ENCODE measurements around the gene SLC22A23.
A peak's percentile ranks its signal among the peaks of the same experiment; 100 is the strongest.

Gene SLC22A23

GRCh38 chr6:3442431-3443220, 14.2 kb downstream of the SLC22A23 start:
- DNase-seq (ENCODE audit: extremely low read depth, insufficient read length) = no peak
- no peak for TF ChIP-seq CTCF (IDR thresholded peaks at IDR 0.05; ENCODE audit: insufficient read depth, low read length, poor library complexity, severe bottlenecking)
- Histone ChIP-seq H3K36me3 (ENCODE audit: control insufficient read depth, insufficient read depth, low read length) (no peaks in the 10 kb centered on the region), H3K27me3 (replicated peaks; ENCODE audit: control insufficient read depth, insufficient read depth, low read length) (no peaks in the 10 kb centered on the region; the same call in 1 of the 2 replicates), H3K4me3 (replicated peaks; ENCODE audit: low read depth, low read length) (no peak overlapping the region)

GRCh38 chr6:3440911-3441310, 15.9 kb downstream of the SLC22A23 start:
- no peak for TF ChIP-seq CTCF (IDR thresholded peaks at IDR 0.05; ENCODE audit: insufficient read depth, low read length, poor library complexity, severe bottlenecking)
- no peaks in the 10 kb centered on the region for H3K36me3 ChIP-seq (ENCODE audit: control insufficient read depth, insufficient read depth, low read length)
- no peak overlapping the region for H3K4me3 ChIP-seq (replicated peaks; ENCODE audit: low read depth, low read length)
- no peak for DNase-seq (ENCODE audit: extremely low read depth, insufficient read length)
- H3K27me3 ChIP-seq (replicated peaks; ENCODE audit: control insufficient read depth, insufficient read depth, low read length) = peaks cover 2% of the 10 kb centered on the region; the same call in 1 of the 2 replicates

- Histone ChIP-seq H3K27me3 (replicated peaks; ENCODE audit: control insufficient read depth, insufficient read depth, low read length) (peaks cover 2% of the 10 kb centered on the region; the same call in 1 of the 2 replicates), H3K36me3 (ENCODE audit: control insufficient read depth, insufficient read depth, low read length) (no peaks in the 10 kb centered on the region), H3K4me3 (replicated peaks; ENCODE audit: low read depth, low read length) (no peak overlapping the region)
- no peak for DNase-seq (ENCODE audit: extremely low read depth, insufficient read length)
- TF ChIP-seq CTCF (IDR thresholded peaks at IDR 0.05; ENCODE audit: insufficient read depth, low read length, poor library complexity, severe bottlenecking) = no peak
Observed at GRCh38 chr6:3439961-3440360, 16.9 kb downstream of the SLC22A23 start.

- H3K36me3 ChIP-seq (ENCODE audit: control insufficient read depth, insufficient read depth, low read length) = no peaks in the 10 kb centered on the region
- DNase-seq (ENCODE audit: extremely low read depth, insufficient read length) = no peak
- H3K4me3 ChIP-seq (replicated peaks; ENCODE audit: low read depth, low read length) = no peak overlapping the region
- peaks cover 2% of the 10 kb centered on the region; the same call in 1 of the 2 replicates for H3K27me3 ChIP-seq (replicated peaks; ENCODE audit: control insufficient read depth, insufficient read depth, low read length)
- no peak for TF ChIP-seq CTCF (IDR thresholded peaks at IDR 0.05; ENCODE audit: insufficient read depth, low read length, poor library complexity, severe bottlenecking)
Observed at GRCh38 chr6:3438190-3439167, 18.4 kb downstream of the SLC22A23 start.

- Histone ChIP-seq H3K4me3 (replicated peaks; ENCODE audit: low read depth, low read length) (no peak overlapping the region), H3K36me3 (ENCODE audit: control insufficient read depth, insufficient read depth, low read length) (no peaks in the 10 kb centered on the region), H3K27me3 (replicated peaks; ENCODE audit: control insufficient read depth, insufficient read depth, low read length) (peaks cover 2% of the 10 kb centered on the region; the same call in 1 of the 2 replicates)
- peak; percentile 19 for TF ChIP-seq CTCF (IDR thresholded peaks at IDR 0.05; ENCODE audit: insufficient read depth, low read length, poor library complexity, severe bottlenecking)
- DNase-seq (ENCODE audit: extremely low read depth, insufficient read length) = no peak
Observed at GRCh38 chr6:3433005-3433404, 23.8 kb downstream of the SLC22A23 start.
